K562 (cell line): ENCODE results near the gene YAP1. TPM values are rescaled to one million over a fixed set of nuclear protein-coding genes. Genes with fewer than 3 reads are reported as not detected.

Experiments used
- ATAC-seq: fragments of 200-7000 bp; cut with Tn5 transposase; 3 replicates; pipeline ENCODE4 v1.9.1; 2020; ENCODE audit warnings: moderate library complexity
- BruUV-seq: library from RNA; stranded (reverse); fragments of 400-500 nt; replicated peaks from 2 replicates; lab custom pipeline; 2021; lab: Mats Ljungman, UMichigan
- CTCF ChIA-PET: fragments of 300-600 bp; formaldehyde crosslinking; extraction: SDS; loops from one replicate; lab custom pipeline; 2021; ENCODE audit warnings: low intra/inter-chr PET ratio; lab: Yijun Ruan, JAX
- POLR2A ChIA-PET: fragments of 300-600, 350-650 bp; sonication (Branson Sonifier 250); formaldehyde crosslinking; extraction: SDS; loops from one replicate; lab custom pipeline; 2021; ENCODE audit warnings: antibody characterized with exemption, inconsistent platforms; lab: Yijun Ruan, JAX
- DNase-seq, 4 experiments: peaks; one replicate each; pipeline versions ENCODE4 v3.0.0 to v3.0.0-alpha.2; 2011 to 2018; ENCODE audit warnings: low spot score in 3 of 4, mixed read lengths in 3 of 4; ENCODE audit errors: extremely low read depth in 1 of 4
- FAIRE-seq: peaks from 2 replicates; lab custom pipeline; 2011; peaks lifted over from hg19 to GRCh38; lab: Jason Lieb, UNC
- H2AFZ ChIP-seq: 2 replicates; pipeline ENCODE4 v1.6.0; 2011; ENCODE audit warnings: low read depth, low read length, control low read depth, inconsistent platforms
- H3K27ac ChIP-seq: fragments of 200-600 bp; 3 replicates; pipeline ENCODE4 v1.8.0; 2011; ENCODE audit warnings: low read depth, mild to moderate bottlenecking, control low read depth, inconsistent platforms, low read length, moderate library complexity, mixed read lengths; ENCODE audit errors: extremely low read depth
- H3K27me3 ChIP-seq, 2 experiments: fragments of 300-600 bp in 1 of 2; 2 replicates in 1 of 2; 3 replicates in 1 of 2; pipeline versions ENCODE4 v1.6.0 to v1.8.0; 2011; ENCODE audit warnings: inconsistent platforms in 2 of 2, low read length in 2 of 2, mild to moderate bottlenecking in 1 of 2, mixed read lengths in 1 of 2, moderate library complexity in 1 of 2; ENCODE audit not compliant: control insufficient read depth in 2 of 2, insufficient read depth in 2 of 2
- H3K36me3 ChIP-seq: fragments of 300-600 bp; 3 replicates; pipeline ENCODE4 v1.8.0; 2011; ENCODE audit warnings: mild to moderate bottlenecking, low read length, inconsistent platforms; ENCODE audit not compliant: control insufficient read depth, insufficient read depth
- H3K4me1 ChIP-seq, 2 experiments: fragments of 200-600 bp in 1 of 2; replicated peaks in 1 of 2; 2 replicates in 1 of 2; 3 replicates in 1 of 2; pipeline versions ENCODE4 v1.5.1 to v1.8.0; 2011; ENCODE audit warnings: inconsistent platforms in 2 of 2, low read length in 2 of 2, mild to moderate bottlenecking in 1 of 2, mixed read lengths in 1 of 2, moderate library complexity in 1 of 2; ENCODE audit not compliant: control insufficient read depth in 2 of 2, insufficient read depth in 2 of 2
- H3K4me2 ChIP-seq: 2 replicates; pipeline ENCODE4 v1.6.1; 2011; ENCODE audit warnings: low read length, control low read depth, inconsistent platforms, mixed read lengths; ENCODE audit not compliant: insufficient read depth
- H3K4me3 ChIP-seq: fragments of 200-600 bp; sonication (generic), shearing (Covaris generic); 2 replicates; pipeline ENCODE4 v1.5.1; 2016; ENCODE audit warnings: control low read depth, inconsistent platforms
- H3K79me2 ChIP-seq: fragments of 200-600 bp; 3 replicates; pipeline ENCODE4 v1.8.0; 2011; ENCODE audit warnings: low read length, inconsistent platforms; ENCODE audit not compliant: control insufficient read depth, insufficient read depth
- H3K9ac ChIP-seq, 2 experiments: 2 replicates each; pipeline versions ENCODE4 v1.6.0 to v1.6.1; 2011; ENCODE audit warnings: low read depth in 2 of 2, low read length in 2 of 2, control low read depth in 1 of 2, inconsistent platforms in 1 of 2, mild to moderate bottlenecking in 1 of 2, mixed read lengths in 1 of 2; ENCODE audit not compliant: insufficient read depth in 1 of 2
- H3K9me1 ChIP-seq: one replicate; pipeline ENCODE4 v1.6.0; 2011; ENCODE audit warnings: inconsistent platforms, mild to moderate bottlenecking, low read length, moderate library complexity; ENCODE audit not compliant: control insufficient read depth, insufficient read depth
- H3K9me3 ChIP-seq: replicated peaks from 2 replicates; pipeline ENCODE4 v1.5.1; 2011; ENCODE audit warnings: low read depth, low read length, inconsistent platforms; ENCODE audit not compliant: control insufficient read depth, insufficient read depth
- H4K20me1 ChIP-seq: replicated peaks from 2 replicates; pipeline ENCODE4 v1.6.1; 2011; ENCODE audit warnings: low read length, inconsistent platforms, mixed read lengths; ENCODE audit not compliant: control insufficient read depth, insufficient read depth
- CC2D1A ChIP-seq: fragments of 450-650 bp; IDR thresholded peaks from 2 replicates; pipeline ENCODE4 v1.6.1; 2017; ENCODE audit warnings: mild to moderate bottlenecking
- CHCHD3 ChIP-seq: fragments of 250-450 bp; sonication (Bioruptor Pico); IDR thresholded peaks from 2 replicates; pipeline ENCODE4 v2.1.2; 2022; ENCODE audit warnings: mild to moderate bottlenecking
- ERF ChIP-seq: fragments of 450-650 bp; formaldehyde crosslinking; IDR thresholded peaks from 2 replicates; pipeline ENCODE4 v1.4.0; 2020; ENCODE audit warnings: mild to moderate bottlenecking, mixed read lengths
- KLF13 ChIP-seq: fragments of 450-650 bp; IDR thresholded peaks from 2 replicates; pipeline ENCODE4 v1.6.1; 2016; ENCODE audit warnings: missing genetic modification characterization, low read depth, mild to moderate bottlenecking, missing compliant biosample characterization, moderate library complexity, borderline replicate concordance
- MAFK ChIP-seq: IDR thresholded peaks from 2 replicates; pipeline ENCODE4 v1.6.1; 2011; ENCODE audit warnings: low read length, improper control_type of control experiment
- PYGO2 ChIP-seq: fragments of 450-650 bp; IDR thresholded peaks from 2 replicates; pipeline ENCODE4 v1.6.1; 2016; ENCODE audit warnings: mild to moderate bottlenecking, missing genetic modification characterization, moderate library complexity, missing compliant biosample characterization
- RBM39 ChIP-seq: fragments of 200-400 bp; formaldehyde crosslinking; optimal IDR thresholded peaks from 2 replicates; pipeline ENCODE3; 2018; ENCODE audit warnings: low read depth, low read length
- SFPQ ChIP-seq: fragments of 200-400 bp; formaldehyde crosslinking; IDR thresholded peaks from 2 replicates; pipeline ENCODE4 v1.6.1; 2017; ENCODE audit warnings: mild to moderate bottlenecking, low read depth, low read length, moderate library complexity
- SIX5 ChIP-seq, 2 experiments: IDR thresholded peaks; 2 replicates each; pipeline ENCODE4 v1.6.1; 2011; ENCODE audit warnings: low read length in 2 of 2, borderline replicate concordance in 1 of 2, low read depth in 1 of 2, mild to moderate bottlenecking in 1 of 2, moderate library complexity in 1 of 2; ENCODE audit not compliant: insufficient read depth in 1 of 2
- TAF1 ChIP-seq: IDR thresholded peaks from 2 replicates; pipeline ENCODE4 v1.6.1; 2011; ENCODE audit warnings: mild to moderate bottlenecking, low read length, moderate library complexity; ENCODE audit not compliant: insufficient read depth, control insufficient read depth, severe bottlenecking; ENCODE audit errors: extremely low read depth
- TARDBP ChIP-seq: fragments of 450-650 bp; IDR thresholded peaks from 2 replicates; pipeline ENCODE4 v1.6.1; 2016
- ZNF561 ChIP-seq: fragments of 450-650 bp; formaldehyde crosslinking; conservative IDR thresholded peaks from 2 replicates; pipeline ENCODE4 v1.4.0; 2020; ENCODE audit warnings: mild to moderate bottlenecking, moderate library complexity
- WGBS: fragments of 100-300 bp; shearing (Covaris generic); methylation state at CpG from one replicate; pipeline ENCODE4 v1.1.6; 2016; ENCODE audit warnings: low coverage, mixed read lengths; ENCODE audit not compliant: insufficient coverage; ENCODE audit errors: missing lambda C conversion rate; 5-methylcytosine and 5-hydroxymethylcytosine counted together
- in situ Hi-C: fragments of 300-500 bp; cut with MboI; formaldehyde crosslinking; loops from 4 replicates; pipeline ENCODE4 v1.15.0; 2018; ENCODE audit warnings: inconsistent platforms, mixed read lengths
- intact Hi-C: fragments of 100-400 bp; cut with micrococcal nuclease; formaldehyde crosslinking; loops from 2 replicates; pipeline ENCODE4 v1.14.2; 2022
- polyA plus RNA-seq, 8 experiments: library from polyadenylated mRNA; depleted of rRNA in 4 of 8; stranded (reverse) in 5 of 8; unstranded in 3 of 8; fragments of >200 nt; fragmentation: Nextera tagmentation in 2 of 8; fragmentation: Illumina TruSeq in 1 of 8; extraction: Ambion mirVana in 2 of 8; extraction: Trizol in 1 of 8; gene quantifications; 2 replicates each; pipeline versions ENCODE4 v1.2.1 to v1.2.3, GENCODE V29; 2011 to 2014; ENCODE audit warnings: inconsistent platforms in 1 of 8, missing spikeins in 1 of 8
- total RNA-seq, 7 experiments: library from RNA; depleted of rRNA in 6 of 7; stranded (reverse); fragments of >200 nt in 6 of 7; fragmentation: Illumina TruSeq in 2 of 7; extraction: Trizol in 2 of 7; gene quantifications; 2 replicates each; pipeline versions ENCODE4 v1.2.1 to v1.2.3, GENCODE V29; 2011 to 2021; ENCODE audit warnings: low replicate concordance in 1 of 7
- TF ChIP-seq, protein P1 (sequence below): fragments of 450-650 bp; IDR thresholded peaks from 2 replicates; pipeline ENCODE4 v1.6.1; 2016; ENCODE audit warnings: mild to moderate bottlenecking
- TF ChIP-seq, protein P2 (sequence below): sonication (generic); formaldehyde crosslinking; IDR thresholded peaks from 2 replicates; pipeline ENCODE4 v1.9.0; 2022; ENCODE audit warnings: mild to moderate bottlenecking, missing genetic modification reagents

The YAP1 gene
- total and polyA plus RNA-seq, 9 of the 15 experiments (the other 6 are each of a cell fraction or from before 2014, with no cell fraction given) = 0.18 TPM; not detected in 8

DNA sequence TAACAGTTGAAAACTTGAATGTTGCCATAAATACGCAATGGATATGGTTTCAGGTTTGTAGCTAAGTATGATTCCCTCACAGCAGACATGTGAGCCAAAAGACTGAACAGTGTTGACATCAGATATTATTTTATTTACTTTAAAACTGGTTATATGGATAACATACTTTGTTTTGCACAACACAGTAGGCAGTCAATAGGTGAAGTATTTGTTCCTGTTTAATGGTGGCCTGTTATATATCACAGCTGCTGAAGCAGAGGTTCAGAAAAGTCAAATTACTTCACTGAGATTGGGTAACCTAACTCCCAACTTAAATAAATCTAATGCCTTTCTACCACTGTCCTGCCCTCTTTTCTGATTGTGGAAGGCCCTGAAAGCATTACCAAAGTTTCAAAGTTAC is 44.6 kb downstream of the YAP1 start:
- 0% methylated on average over 1 of the region's 1 CpG for whole genome bisulfite sequencing
- in situ Hi-C loops = no loop called here
- H3K79me2 ChIP-seq = no peaks in the 10 kb centered on the region
- intact Hi-C loops = no loop called here
- TF ChIP-seq TAF1 (no peak), RBM39 (no peak), TARDBP (no peak), CC2D1A (no peak), ERF (CRISPR knock-in tag) (no peak), SFPQ (no peak), PYGO2 (tag) (no peak), KLF13 (tag) (no peak), CHCHD3 (CRISPR knock-in tag) (no peak), ZNF561 (CRISPR knock-in tag) (no peak), SIX5 (IDR thresholded peaks at IDR 0.05; ENCODE audit: borderline replicate concordance in 1 of 2, insufficient read depth in 1 of 2, low read depth in 1 of 2, low read length in 2 of 2) (no peak), MAFK (no peak)
- TF ChIP-seq, protein P1, sequence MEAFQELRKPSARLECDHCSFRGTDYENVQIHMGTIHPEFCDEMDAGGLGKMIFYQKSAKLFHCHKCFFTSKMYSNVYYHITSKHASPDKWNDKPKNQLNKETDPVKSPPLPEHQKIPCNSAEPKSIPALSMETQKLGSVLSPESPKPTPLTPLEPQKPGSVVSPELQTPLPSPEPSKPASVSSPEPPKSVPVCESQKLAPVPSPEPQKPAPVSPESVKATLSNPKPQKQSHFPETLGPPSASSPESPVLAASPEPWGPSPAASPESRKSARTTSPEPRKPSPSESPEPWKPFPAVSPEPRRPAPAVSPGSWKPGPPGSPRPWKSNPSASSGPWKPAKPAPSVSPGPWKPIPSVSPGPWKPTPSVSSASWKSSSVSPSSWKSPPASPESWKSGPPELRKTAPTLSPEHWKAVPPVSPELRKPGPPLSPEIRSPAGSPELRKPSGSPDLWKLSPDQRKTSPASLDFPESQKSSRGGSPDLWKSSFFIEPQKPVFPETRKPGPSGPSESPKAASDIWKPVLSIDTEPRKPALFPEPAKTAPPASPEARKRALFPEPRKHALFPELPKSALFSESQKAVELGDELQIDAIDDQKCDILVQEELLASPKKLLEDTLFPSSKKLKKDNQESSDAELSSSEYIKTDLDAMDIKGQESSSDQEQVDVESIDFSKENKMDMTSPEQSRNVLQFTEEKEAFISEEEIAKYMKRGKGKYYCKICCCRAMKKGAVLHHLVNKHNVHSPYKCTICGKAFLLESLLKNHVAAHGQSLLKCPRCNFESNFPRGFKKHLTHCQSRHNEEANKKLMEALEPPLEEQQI = no peak
- TF ChIP-seq, protein P2, sequence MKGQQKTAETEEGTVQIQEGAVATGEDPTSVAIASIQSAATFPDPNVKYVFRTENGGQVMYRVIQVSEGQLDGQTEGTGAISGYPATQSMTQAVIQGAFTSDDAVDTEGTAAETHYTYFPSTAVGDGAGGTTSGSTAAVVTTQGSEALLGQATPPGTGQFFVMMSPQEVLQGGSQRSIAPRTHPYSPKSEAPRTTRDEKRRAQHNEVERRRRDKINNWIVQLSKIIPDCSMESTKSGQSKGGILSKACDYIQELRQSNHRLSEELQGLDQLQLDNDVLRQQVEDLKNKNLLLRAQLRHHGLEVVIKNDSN (CRISPR knock-in tag) = no peak
- no peak overlapping the region for H3K9ac ChIP-seq
- BruUV-seq = no TSS peak
- CTCF ChIA-PET = no interaction called here
- no peak overlapping the region for H2AFZ ChIP-seq
- H3K4me2 ChIP-seq = no peak overlapping the region
- H4K20me1 ChIP-seq = no peaks in the 10 kb centered on the region
- DNase-seq (no peak), ATAC-seq (no peak), FAIRE-seq (no peak)
- no peak overlapping the region for H3K4me3 ChIP-seq
- no peak overlapping the region for H3K27ac ChIP-seq
- H3K4me1 ChIP-seq = no peaks in the 10 kb centered on the region
- no peaks in the 10 kb centered on the region for H3K27me3 ChIP-seq
- POLR2A ChIA-PET = no interaction called here
- H3K9me3 ChIP-seq = no peaks in the 10 kb centered on the region
- no peaks in the 10 kb centered on the region for H3K36me3 ChIP-seq
- H3K9me1 ChIP-seq = no peaks in the 10 kb centered on the region
